GM21423 (cell line): ENCODE results near the gene ETDB.
A peak's percentile ranks its signal among the peaks of the same experiment; 100 is the strongest.
"Not testable (repeated sequence)": the region's sequence is repeated elsewhere in the genome, so short reads cannot be mapped to it uniquely, and the experiment has no call there.

ENCODE experiments used
- ATAC-seq: cut with Tn5 transposase; IDR thresholded peaks from one replicate; pipeline ENCODE4 v1.9.1; 2021; ENCODE audit warnings: mild to moderate bottlenecking, moderate library complexity; ENCODE audit not compliant: unreplicated experiment

Gene ETDB

DNA sequence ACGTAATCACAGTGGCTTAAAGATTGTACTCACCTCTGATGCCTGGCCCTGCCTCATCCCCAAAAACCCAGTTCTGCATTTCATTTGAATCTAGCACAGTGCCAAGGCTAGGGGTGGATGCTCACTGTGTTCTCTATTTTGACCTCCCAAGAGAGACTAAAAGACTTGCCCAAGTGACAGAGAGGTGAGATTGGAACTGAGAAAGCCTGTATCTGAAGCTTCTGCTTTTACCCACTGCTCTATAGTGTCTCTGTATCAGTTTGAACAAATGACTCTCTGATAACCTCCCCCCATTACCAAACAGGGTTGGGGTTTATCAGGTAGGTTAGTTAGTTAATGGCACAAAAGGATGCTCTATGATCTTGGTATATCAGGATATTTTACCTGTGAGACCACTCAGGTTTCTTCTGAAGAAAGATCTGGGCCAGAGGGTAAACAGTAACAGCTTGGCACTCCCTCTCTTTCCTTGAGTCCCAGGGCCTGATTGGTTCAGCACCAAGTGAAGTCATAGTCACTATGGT, at the start of gene ETDB:
Gene ETDB (minus strand): TSS at position 471 of the 521 bp plus-strand sequence. CDS start 1,265 bp downstream, outside the sequence.
- not testable (repeated sequence) for ATAC-seq

DNA sequence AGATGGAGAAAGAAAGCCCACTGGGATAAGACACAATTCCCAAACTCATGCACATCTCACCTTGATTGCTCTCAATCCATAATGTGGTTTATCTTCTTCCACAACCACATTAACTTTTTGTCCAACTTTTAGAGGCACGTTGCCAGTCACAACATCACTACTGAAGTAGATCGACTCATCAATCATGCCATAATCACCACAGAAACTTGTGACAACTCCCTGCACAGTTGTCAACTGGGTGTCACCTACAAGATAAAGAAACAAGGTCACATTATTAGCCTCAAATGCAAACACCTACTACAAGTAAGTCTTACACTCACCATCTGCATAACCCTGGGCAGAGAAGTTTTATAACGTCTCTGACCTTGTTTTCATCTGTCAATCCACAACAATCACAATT, 49.2 kb upstream of the ETDB start:
- not testable (repeated sequence) for ATAC-seq

DNA sequence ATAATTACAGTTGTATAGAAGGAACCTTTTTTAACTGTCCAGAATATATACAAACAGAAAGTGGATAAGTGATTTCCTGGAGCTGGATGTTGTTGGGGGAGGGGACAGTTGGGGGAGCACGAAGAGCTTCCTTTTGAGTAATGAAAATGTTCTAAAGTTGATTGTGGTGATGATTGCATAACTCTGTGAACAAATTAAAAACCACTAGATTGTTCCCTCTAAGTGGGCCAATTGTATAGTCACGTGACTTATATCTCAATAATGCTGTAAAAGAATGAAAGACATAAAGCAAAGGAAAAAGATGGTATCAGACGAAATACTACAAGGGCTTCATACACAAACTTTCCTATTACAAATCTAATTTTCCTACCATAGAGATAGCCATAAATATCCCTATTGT, 48.2 kb upstream of the ETDB start:
- ATAC-seq, result no peak

DNA sequence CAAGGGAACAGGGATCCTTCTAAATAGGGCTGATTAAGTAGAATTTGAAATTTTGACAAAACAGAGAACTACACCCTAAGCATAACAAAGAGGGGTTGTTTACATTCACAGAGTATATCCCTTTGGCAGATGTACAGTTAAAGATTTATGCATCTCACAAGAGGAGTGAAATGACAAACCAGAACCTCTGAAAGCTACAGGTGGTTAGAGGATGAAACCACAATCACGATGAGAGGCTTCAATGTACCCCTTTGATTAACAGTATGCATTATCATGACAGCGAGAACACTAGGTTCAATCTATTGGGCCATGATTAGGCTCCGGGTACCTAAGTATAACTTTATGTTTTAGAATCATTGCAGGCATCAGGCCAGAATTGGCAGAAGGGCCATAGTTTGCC, 34.4 kb upstream of the ETDB start:
- not testable (repeated sequence) for ATAC-seq

DNA sequence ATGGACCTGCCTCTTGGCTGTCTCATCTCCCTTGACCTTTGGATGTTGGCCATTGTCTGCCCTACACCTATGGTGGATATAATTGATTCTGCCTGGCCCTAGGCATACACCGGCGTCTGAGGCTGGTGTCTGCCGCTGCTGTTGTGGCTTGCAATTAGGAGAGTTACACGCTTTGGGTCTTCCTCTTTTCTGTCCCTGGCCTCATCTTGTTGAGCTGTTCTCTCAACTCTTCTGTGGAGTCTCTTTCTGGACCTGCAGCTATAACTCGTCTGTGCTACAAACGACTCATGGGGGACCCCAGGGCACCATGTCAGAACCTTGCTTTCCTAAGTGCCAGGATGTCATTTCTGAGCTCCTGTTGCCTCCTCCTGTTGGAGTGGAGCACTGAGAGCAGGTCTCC, 5.8 kb upstream of the ETDB start:
- not testable (repeated sequence) for ATAC-seq

DNA sequence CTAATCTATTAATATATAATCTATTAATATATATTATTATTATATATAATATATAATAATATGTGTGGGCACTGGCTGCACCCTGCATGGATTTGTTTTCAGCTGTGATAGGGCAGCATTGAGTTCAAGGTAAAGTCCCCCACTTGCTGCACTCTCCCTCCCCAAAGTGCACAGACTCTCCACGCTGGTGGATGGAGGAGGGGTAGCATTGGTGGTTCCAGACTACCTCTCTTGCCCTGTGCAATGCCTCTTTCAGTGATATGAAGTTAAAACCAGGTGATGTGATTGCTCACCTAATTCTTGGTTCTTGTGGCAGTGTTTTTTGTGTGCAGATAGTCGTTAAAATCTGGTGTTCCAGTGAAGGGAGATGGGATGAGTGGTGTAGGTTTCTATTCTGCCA, 4.3 kb downstream of the ETDB start:
- ATAC-seq, result not testable (repeated sequence)

DNA sequence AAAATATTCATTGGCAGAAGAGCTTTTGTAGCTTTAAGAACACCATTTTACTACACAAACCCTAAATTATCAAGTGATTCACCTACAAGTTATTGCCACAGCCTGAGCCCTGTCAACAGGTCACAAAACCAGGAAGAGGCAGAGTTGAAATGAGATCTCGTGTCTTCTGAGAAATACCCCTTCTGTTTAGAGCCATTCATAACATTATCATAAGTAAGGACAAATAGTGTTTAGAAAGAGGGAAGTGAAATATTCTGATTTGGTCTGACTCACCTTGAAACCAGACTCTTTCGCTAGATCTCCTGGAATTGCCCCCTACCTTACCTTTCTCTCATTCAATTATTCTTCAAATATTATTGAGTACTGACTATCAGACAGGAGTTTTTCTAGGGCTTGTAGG, 5.9 kb downstream of the ETDB start:
- peak; percentile 98 for ATAC-seq

DNA sequence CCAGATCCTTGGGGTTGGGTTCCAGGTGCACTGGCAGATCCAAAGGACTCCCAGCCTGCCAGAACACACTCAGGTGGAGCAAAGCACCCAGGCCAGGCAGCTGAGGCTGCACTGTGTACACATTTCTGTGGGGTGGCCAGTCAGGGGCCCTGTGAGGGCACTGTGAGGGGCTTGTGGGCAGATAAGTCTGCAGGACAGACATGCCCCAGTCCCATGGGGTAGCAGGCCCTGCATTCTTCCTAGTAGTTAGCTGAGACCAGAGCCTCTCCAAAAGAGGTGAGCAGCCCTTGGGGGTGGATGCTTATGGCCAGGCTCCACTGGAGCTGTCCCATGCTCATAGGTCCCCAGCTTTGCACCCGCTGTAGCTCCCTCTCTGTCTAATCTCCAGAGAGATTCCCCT, 7.6 kb downstream of the ETDB start:
- ATAC-seq, result no peak

DNA sequence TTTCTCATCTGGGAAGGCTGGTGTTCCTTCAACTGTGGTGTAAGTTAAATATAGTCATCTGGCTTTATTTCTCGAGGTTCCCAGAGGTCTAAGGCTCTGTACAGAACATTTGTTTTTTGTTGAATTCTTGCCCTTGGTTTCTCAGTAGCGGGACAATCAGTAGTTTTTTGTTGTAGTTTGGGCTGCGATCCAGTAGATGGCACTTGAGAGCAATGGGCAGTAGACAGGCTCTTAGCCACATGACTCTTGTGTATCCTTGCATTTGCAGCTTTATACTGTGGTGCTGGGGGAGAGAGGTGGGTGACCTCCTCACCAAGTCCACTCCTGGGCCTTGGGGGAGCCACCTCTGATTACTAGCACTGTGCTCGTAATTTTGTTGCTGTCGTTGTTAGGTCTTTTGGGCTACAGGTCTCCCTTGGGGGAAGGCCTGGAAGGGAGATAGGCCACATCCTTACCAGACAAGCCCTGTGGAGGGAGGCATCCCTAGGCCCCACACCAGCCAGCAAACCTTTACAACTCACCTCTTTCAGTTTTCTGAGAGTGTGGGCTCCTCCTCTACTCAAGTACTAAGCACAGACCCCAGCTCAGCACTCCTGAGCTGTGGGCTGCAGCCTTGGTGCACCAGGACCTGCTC, 8.1 kb downstream of the ETDB start:
- no peak for ATAC-seq

DNA sequence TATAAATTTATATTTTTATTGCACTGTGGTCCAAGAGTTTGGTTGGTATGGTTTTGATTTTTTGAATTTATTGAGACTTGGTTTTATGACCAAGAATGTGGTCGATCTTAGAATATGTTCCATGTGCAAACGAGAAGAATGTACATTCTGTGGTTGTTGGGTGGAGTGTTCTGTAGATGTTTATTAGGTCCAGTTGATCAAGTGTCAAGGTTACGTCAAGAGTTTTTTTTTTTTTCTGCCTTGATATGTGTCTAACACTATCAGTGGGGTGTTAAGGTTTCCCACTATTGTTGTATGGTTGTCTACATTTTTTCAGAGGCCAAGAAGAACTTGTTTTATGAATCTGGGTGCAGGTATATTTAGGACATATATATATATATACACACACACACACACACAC, 10.8 kb downstream of the ETDB start:
- no peak for ATAC-seq

DNA sequence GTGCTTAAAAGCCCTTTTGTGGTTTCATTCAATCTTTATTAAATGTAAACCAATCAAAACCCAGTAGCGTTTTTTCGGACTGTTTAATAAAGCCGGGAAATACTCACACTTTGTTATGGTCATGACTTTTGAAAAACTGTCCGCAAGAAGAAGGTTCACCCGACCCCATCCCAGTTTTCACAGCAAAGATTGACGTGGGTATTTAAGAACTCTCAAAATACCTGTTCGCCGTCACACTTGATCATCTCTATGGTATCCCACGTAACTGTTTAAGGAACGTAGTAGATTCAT, 20.9 kb downstream of the ETDB start:
- no peak for ATAC-seq

DNA sequence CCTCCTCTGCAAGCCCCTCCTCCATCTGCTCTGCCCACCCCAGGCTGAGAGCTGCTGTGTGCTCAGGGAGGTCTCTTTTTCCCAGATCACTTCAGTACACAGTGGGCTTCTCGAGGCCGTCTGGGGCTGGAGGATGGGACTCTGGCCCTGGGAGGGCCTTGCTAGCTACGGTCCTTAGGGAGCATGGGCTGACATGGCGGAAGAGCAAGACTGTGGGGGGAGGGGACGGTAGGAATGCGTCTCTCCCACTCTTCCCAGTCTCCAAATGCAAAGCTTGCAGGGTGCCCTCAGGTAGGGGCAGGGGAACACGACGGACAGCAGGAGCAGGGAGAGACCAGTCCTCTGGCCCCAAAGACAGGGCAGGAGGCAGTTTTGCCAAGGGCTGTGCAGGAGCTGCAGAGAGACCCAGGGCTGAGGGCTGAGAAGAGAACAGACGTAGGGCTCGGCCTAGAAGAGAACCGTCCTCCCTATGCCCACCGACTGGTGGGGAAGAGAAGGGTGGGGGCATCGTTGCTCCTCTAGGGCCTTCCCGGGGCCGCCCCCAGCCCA, 23.1 kb downstream of the ETDB start:
- ATAC-seq, result not testable (repeated sequence)

DNA sequence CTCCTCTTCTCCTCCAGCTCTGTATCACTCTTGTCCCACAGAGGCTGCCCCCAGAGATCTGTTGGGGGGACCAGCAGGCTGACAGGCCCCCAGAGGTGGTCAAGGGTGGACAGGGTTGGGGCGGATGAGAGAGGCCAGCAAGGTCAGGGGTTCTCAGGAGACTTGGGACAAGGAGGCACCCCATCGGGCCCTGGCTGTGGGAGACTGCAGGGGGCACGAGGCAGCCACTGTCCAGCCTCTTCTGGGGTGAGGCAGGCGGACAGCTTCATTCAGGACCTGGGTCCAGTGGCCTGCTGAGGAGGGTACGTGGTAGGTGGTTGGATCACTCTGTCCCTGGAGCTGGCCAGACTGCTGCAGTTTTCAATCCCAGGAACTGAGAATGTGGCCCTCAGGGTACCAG, 24.6 kb downstream of the ETDB start:
- ATAC-seq, result no peak

DNA sequence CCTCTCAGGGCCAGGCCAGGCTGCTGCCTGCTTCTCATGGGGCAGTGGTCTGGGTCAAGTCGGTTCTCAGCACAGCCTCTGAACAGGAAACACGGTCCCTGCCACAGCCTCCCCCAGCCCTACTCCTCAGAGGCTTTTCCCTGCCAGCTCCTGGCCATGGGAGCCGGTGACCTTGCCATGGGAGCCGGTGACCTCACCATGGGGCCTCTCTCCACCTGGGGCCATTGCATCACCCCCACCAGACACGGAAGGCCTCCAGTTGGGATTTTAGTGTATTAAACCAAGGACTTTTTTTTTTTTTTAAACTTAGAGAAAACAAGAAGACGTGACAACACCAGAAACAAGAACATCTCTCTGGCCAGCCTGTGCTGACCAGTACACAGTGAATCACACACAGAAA, 25.6 kb downstream of the ETDB start:
- no peak for ATAC-seq

DNA sequence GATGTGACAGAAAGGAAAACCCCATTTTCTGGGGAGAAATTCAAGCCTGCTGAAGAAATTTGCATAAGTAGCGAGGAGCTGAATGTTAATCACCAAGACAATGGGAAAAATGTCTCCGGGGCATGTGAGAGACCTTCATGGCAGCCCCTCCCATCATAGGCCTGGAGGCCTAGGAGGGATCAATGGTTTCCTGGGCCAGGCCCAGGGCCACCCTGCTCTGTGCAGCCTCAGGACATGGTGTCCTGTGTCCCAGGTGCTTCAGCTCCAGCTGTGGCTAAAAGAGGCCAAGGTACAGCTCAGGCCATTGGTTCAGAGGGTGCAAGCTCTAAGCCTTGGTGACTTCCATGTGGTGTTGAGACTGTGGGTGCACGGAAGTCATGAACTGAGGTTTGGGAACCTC, 31.2 kb downstream of the ETDB start:
- ATAC-seq, result no peak

DNA sequence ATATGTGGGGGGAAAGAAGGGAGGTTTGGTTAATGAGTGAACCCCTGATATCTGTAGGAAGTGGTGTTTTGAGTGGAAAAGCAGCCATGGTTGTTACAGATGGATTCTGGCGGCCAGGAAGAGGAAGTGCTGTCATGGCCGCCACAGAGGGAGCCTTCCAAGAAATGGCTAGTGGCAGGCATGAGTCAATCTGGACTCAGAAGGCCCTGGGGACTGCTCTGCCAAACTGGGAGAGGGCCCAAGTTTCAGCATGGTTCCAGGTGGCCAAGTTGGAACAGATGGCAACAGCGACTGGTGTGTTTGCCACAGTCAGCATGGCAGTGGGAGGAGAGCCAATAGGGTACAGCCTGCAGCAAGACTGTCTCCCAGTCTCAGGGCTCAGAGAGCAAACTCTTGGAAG, 32.5 kb downstream of the ETDB start:
- no peak for ATAC-seq

DNA sequence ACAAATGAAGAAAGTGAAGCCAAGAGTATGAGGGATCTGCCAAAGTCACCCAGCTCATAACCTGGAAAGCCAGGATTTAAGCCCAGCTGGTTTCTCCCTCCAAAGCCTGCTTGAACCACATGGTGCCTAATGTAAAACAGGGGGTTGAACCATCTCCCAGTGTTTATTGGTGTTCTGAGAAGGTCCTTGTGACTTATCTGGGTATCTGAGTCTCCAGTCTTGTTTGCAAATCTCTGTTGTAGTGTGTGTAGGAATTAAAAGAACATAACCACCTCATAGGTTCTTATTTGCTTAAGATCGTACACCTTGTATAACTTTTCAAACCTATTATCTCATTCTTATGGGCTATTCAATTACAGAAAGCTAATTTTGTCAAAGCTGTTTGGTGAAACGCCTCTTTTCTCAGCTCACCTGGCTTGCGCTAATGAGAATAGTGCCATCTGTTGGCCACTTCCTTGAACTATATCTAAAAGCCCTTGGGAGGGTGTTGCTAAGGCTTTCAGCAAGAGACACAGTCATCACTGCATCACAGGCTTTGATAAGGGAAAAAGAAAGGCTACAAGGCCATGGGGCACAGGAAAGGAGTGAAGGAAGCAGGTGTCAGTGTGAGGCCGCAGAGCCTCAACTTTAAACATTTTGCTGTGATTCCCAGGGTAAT, 34.0 kb downstream of the ETDB start:
- ATAC-seq, result peak; percentile 93

DNA sequence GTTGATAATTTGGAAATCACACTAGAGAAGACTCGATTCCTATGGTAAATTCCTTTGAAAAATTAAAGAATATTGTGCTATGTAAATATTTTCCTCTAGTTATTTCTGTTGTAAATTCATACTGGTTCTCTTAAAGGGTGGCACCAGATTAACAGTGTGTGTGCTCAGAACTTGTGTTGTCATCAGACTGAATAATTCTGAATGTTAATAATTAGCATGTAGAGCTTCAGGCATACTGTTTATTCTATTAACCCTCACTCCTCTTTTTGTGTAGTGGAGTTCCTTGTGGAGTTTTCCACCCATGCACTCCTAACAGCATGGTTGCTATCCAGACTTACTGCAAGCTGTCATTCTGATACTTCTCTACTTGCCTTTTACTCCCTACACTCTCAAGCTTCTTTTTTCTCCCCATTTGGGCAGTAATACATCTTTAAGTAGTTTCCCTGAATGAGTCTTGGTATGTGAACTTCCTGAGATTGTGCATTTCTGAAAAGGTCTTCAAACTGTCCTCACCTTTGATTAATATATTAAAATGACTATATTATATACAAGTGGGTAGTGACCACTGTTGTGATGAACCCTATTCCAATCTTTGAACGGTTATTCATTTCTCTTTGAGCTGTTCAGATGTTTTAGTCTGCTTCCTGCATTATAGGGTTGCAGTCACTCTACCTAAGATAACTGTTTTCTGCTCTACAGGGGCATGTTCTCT, 38.5 kb downstream of the ETDB start:
- ATAC-seq, result no peak
